GM12878 (cell line): ENCODE measurements around the gene VPS33B. TPM values are rescaled to one million over a fixed set of nuclear protein-coding genes. Genes with fewer than 3 reads are reported as not detected.

Source experiments
- ATAC-seq: fragments of 200-7000 bp; cut with Tn5 transposase; 3 replicates; pipeline ENCODE4 v1.9.1; 2020; ENCODE audit warnings: mild to moderate bottlenecking, moderate library complexity
- BruUV-seq: library from RNA; stranded (reverse); fragments of 400-500 nt; replicated peaks from 2 replicates; lab custom pipeline; 2021; lab: Mats Ljungman, UMichigan
- CTCF ChIA-PET: fragments of 300-600 bp; sonication (Branson Sonifier 250); formaldehyde crosslinking; extraction: SDS; loops from one replicate; lab custom pipeline; 2021; ENCODE audit warnings: inconsistent platforms; lab: Yijun Ruan, JAX
- POLR2A ChIA-PET: fragments of 350-600 bp; formaldehyde crosslinking; extraction: SDS; loops from one replicate; lab custom pipeline; 2021; ENCODE audit warnings: inconsistent platforms; lab: Charles Lee
- RAD21 ChIA-PET: fragments of 300-600 bp; sonication (Branson Sonifier 250); formaldehyde crosslinking; loops from one replicate; lab custom pipeline; 2023; ENCODE audit warnings: antibody characterized with exemption; ENCODE audit not compliant: unreplicated experiment; lab: Charles Lee
- SMC1A ChIA-PET: fragments of 300-600 bp; sonication (Branson Sonifier 250); formaldehyde crosslinking; loops from one replicate; lab custom pipeline; 2023; ENCODE audit not compliant: unreplicated experiment, uncharacterized antibody; lab: Charles Lee
- DNase-seq: peaks from one replicate; pipeline ENCODE4 v3.0.0-alpha.2; 2011; ENCODE audit warnings: low read depth, low spot score
- FAIRE-seq: peaks from 3 replicates; lab custom pipeline; 2011; peaks lifted over from hg19 to GRCh38; lab: Jason Lieb, UNC
- H2AFZ ChIP-seq: 2 replicates; pipeline ENCODE4 v1.6.0; 2011; ENCODE audit warnings: low read depth, low read length, control low read depth; ENCODE audit not compliant: control insufficient read depth
- H3K27ac ChIP-seq: 2 replicates; pipeline ENCODE4 v1.5.1; 2011; ENCODE audit warnings: control low read depth; ENCODE audit not compliant: control insufficient read depth, insufficient read depth
- H3K27me3 ChIP-seq, 2 experiments: replicated peaks in 1 of 2; 2 replicates each; pipeline versions ENCODE4 v1.6.0 to v1.6.1; 2011; ENCODE audit warnings: low read length in 1 of 2; ENCODE audit not compliant: control insufficient read depth in 2 of 2, insufficient read depth in 2 of 2
- H3K36me3 ChIP-seq, 2 experiments: 2 replicates each; pipeline ENCODE4 v1.5.1; 2011; ENCODE audit warnings: low read length in 1 of 2; ENCODE audit not compliant: control insufficient read depth in 2 of 2, insufficient read depth in 2 of 2
- H3K4me1 ChIP-seq: 2 replicates; pipeline ENCODE4 v1.6.1; 2011; ENCODE audit warnings: mild to moderate bottlenecking, low read length, moderate library complexity, mixed read lengths; ENCODE audit not compliant: control insufficient read depth, insufficient read depth
- H3K4me2 ChIP-seq: 2 replicates; pipeline ENCODE4 v1.6.0; 2011; ENCODE audit warnings: control low read depth; ENCODE audit not compliant: control insufficient read depth, insufficient read depth
- H3K4me3 ChIP-seq: fragments of 200-600 bp; sonication (generic); 2 replicates; pipeline ENCODE4 v1.5.1; 2016
- H3K79me2 ChIP-seq: 2 replicates; pipeline ENCODE4 v1.6.0; 2011; ENCODE audit warnings: low read length; ENCODE audit not compliant: control insufficient read depth, insufficient read depth
- H3K9ac ChIP-seq: 2 replicates; pipeline ENCODE4 v1.8.0; 2011; ENCODE audit warnings: low read length, control low read depth, mixed read lengths; ENCODE audit not compliant: control insufficient read depth, insufficient read depth
- H3K9me3 ChIP-seq: replicated peaks from 3 replicates; pipeline ENCODE4 v1.5.1; 2011; ENCODE audit warnings: mild to moderate bottlenecking, low read length; ENCODE audit not compliant: control insufficient read depth, insufficient read depth
- H4K20me1 ChIP-seq: 2 replicates; pipeline ENCODE4 v1.6.0; 2011; ENCODE audit not compliant: control insufficient read depth, insufficient read depth
- IKZF1 ChIP-seq: fragments of 450-650 bp; conservative IDR thresholded peaks from 2 replicates; pipeline ENCODE4 v1.6.1; 2017; ENCODE audit warnings: antibody characterized with exemption, mild to moderate bottlenecking
- RAD21 ChIP-seq: IDR thresholded peaks from 2 replicates; pipeline ENCODE4 v1.6.1; 2011; ENCODE audit warnings: mild to moderate bottlenecking, low read depth, low read length, moderate library complexity; ENCODE audit not compliant: insufficient read depth
- SIX5 ChIP-seq: IDR thresholded peaks from 2 replicates; pipeline ENCODE4 v1.6.1; 2011; ENCODE audit warnings: mild to moderate bottlenecking, low read depth, low read length, moderate library complexity; ENCODE audit not compliant: severe bottlenecking
- SMC3 ChIP-seq: IDR thresholded peaks from 2 replicates; pipeline ENCODE4 v1.6.1; 2011; ENCODE audit warnings: low read length, improper control_type of control experiment, borderline replicate concordance
- SPI1 ChIP-seq: IDR thresholded peaks from 2 replicates; pipeline ENCODE4 v1.6.1; 2011; ENCODE audit warnings: low read depth, mild to moderate bottlenecking, low read length, moderate library complexity, borderline replicate concordance; ENCODE audit not compliant: insufficient read depth
- YY1 ChIP-seq: IDR thresholded peaks from 2 replicates; pipeline ENCODE4 v1.6.1; 2011; ENCODE audit warnings: low read depth, mild to moderate bottlenecking, low read length
- WGBS: methylation state at CpG from one replicate; pipeline ENCODE4 v1.1.6; 2016; ENCODE audit warnings: low lambda C conversion rate; ENCODE audit not compliant: insufficient replicate concordance, insufficient coverage; ENCODE audit errors: missing lambda C conversion rate; 5-methylcytosine and 5-hydroxymethylcytosine counted together
- in situ Hi-C: fragments of 300-500 bp; cut with MboI; formaldehyde crosslinking; loops from 9 replicates; pipeline ENCODE4 v1.14.3; 2018; ENCODE audit warnings: mixed read lengths
- intact Hi-C: fragments of 100-400 bp; cut with micrococcal nuclease; formaldehyde crosslinking; loops from one replicate; pipeline ENCODE4 v1.14.2; 2022; ENCODE audit not compliant: unreplicated experiment
- polyA plus RNA-seq, 11 experiments: library from polyadenylated mRNA; depleted of rRNA in 4 of 11; unstranded in 6 of 11; stranded (reverse) in 5 of 11; fragments of >200 nt; fragmentation: Nextera tagmentation in 4 of 11; fragmentation: Illumina TruSeq in 1 of 11; extraction: Ambion mirVana in 4 of 11; extraction: Trizol in 1 of 11; gene quantifications; 1 replicate in 1 of 11; 2 replicates in 10 of 11; pipeline versions ENCODE4 v1.2.1 to v1.2.3, GENCODE V29; 2011 to 2016; ENCODE audit warnings: inconsistent platforms in 2 of 11, missing spikeins in 2 of 11, low read depth in 1 of 11
- total RNA-seq, 4 experiments: library from RNA; depleted of rRNA in 3 of 4; stranded (reverse); fragments of >200 nt in 3 of 4; fragmentation: Illumina TruSeq in 1 of 4; extraction: Trizol in 1 of 4; gene quantifications; 2 replicates each; pipeline versions ENCODE4 v1.2.1 to v1.2.3, GENCODE V29; 2013 to 2021
- TF ChIP-seq, protein P1 (sequence below), 3 experiments: IDR thresholded peaks in 2 of 3; conservative IDR thresholded peaks in 1 of 3; 2 replicates each; pipeline ENCODE4 v1.5.1; 2011; ENCODE audit warnings: low read depth in 3 of 3, low read length in 3 of 3, mild to moderate bottlenecking in 3 of 3, control low read depth in 2 of 3, moderate library complexity in 2 of 3, inconsistent platforms in 1 of 3, mixed read lengths in 1 of 3; ENCODE audit not compliant: control insufficient read depth in 2 of 3, insufficient read depth in 1 of 3; ENCODE audit errors: extremely low read depth in 1 of 3
- TF ChIP-seq, protein P2 (sequence below): fragments of 150-350 bp; IDR thresholded peaks from 2 replicates; pipeline ENCODE4 v1.6.1; 2014; ENCODE audit warnings: mild to moderate bottlenecking, low read depth, low read length

The VPS33B gene
- total and polyA plus RNA-seq, 10 of the 15 experiments (the other 5 are each of a cell fraction or from before 2014, with no cell fraction given): 11.4 to 21.5 (median 15.2) TPM

- peak; percentile 99 for FAIRE-seq
- POLR2A ChIA-PET: interaction anchor here (0.9 kb wide), 1 partner anchor 61 kb away, joined by 3 read pairs; no protein-coding TSS in a partner anchor
These were observed 33.3 kb upstream of the VPS33B start for GRCh38 chr15:91055548-91056331.

More at GRCh38 chr15:91055548-91056331, 33.3 kb upstream of the VPS33B start:
- no peaks in the 10 kb centered on the region; a peak in 2 of 4 replicates for H3K27me3 ChIP-seq
- H2AFZ ChIP-seq: no peak overlapping the region
- intact Hi-C loops (loop anchor here (1.0 kb wide), 3 partner anchors 87 to 216 kb away; no protein-coding TSS in a partner anchor), in situ Hi-C loops (loop anchor here (5.0 kb wide), 2 partner anchors 167 to 217 kb away; no protein-coding TSS in a partner anchor)
- WGBS: 37% methylated on average over 11 of the region's 11 CpGs
- H3K4me3 ChIP-seq: no peak overlapping the region
- ChIA-PET CTCF (interaction anchor here (0.6 to 9.0 kb wide), 36 partner anchors 8 to 259 kb away, joined by 3 to 111 read pairs (median 4); partner anchors contain the start of gene SV2B), SMC1A (interaction anchor here (0.6 to 4.7 kb wide), 15 partner anchors 11 to 217 kb away, joined by 3 to 51 read pairs (median 5); no protein-coding TSS in a partner anchor), RAD21 (interaction anchor here (0.7 to 3.2 kb wide), 12 partner anchors 85 to 217 kb away, joined by 3 to 36 read pairs (median 5); no protein-coding TSS in a partner anchor)
- no peaks in the 10 kb centered on the region for H3K36me3 ChIP-seq
- no peak overlapping the region for H3K4me2 ChIP-seq
- no peak overlapping the region for H3K27ac ChIP-seq
- DNase-seq (peak; percentile 11), ATAC-seq (peak; percentile 85)
- BruUV-seq: no TSS peak
- peak; percentile 94 for TF ChIP-seq RAD21
- TF ChIP-seq SPI1: peak; percentile 14; the same call in 1 of the 2 replicates
- 0 out of 2 replicates have a peak, but pooled peaks have one; percentile 17 for TF ChIP-seq IKZF1
- TF ChIP-seq YY1: peak; percentile 68; the same call in 1 of the 2 replicates
- no peak for TF ChIP-seq SIX5
- TF ChIP-seq, protein P1, sequence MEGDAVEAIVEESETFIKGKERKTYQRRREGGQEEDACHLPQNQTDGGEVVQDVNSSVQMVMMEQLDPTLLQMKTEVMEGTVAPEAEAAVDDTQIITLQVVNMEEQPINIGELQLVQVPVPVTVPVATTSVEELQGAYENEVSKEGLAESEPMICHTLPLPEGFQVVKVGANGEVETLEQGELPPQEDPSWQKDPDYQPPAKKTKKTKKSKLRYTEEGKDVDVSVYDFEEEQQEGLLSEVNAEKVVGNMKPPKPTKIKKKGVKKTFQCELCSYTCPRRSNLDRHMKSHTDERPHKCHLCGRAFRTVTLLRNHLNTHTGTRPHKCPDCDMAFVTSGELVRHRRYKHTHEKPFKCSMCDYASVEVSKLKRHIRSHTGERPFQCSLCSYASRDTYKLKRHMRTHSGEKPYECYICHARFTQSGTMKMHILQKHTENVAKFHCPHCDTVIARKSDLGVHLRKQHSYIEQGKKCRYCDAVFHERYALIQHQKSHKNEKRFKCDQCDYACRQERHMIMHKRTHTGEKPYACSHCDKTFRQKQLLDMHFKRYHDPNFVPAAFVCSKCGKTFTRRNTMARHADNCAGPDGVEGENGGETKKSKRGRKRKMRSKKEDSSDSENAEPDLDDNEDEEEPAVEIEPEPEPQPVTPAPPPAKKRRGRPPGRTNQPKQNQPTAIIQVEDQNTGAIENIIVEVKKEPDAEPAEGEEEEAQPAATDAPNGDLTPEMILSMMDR (IDR thresholded peaks at IDR 0.05 in 2 of 3, conservative IDR thresholded peaks at IDR 0.05 in 1 of 3; ENCODE audit: control insufficient read depth in 2 of 3, extremely low read depth in 1 of 3, insufficient read depth in 1 of 3, low read depth in 3 of 3, low read length in 3 of 3): peak; percentile 76 to 80 (median 80)
- peak; percentile 94 for TF ChIP-seq SMC3
- TF ChIP-seq, protein P2, sequence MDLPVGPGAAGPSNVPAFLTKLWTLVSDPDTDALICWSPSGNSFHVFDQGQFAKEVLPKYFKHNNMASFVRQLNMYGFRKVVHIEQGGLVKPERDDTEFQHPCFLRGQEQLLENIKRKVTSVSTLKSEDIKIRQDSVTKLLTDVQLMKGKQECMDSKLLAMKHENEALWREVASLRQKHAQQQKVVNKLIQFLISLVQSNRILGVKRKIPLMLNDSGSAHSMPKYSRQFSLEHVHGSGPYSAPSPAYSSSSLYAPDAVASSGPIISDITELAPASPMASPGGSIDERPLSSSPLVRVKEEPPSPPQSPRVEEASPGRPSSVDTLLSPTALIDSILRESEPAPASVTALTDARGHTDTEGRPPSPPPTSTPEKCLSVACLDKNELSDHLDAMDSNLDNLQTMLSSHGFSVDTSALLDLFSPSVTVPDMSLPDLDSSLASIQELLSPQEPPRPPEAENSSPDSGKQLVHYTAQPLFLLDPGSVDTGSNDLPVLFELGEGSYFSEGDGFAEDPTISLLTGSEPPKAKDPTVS: no peak
- no peak overlapping the region for H3K9ac ChIP-seq
- no peaks in the 10 kb centered on the region for H3K79me2 ChIP-seq
- H4K20me1 ChIP-seq: no peaks in the 10 kb centered on the region
- no peaks in the 10 kb centered on the region for H3K4me1 ChIP-seq
- H3K9me3 ChIP-seq: no peaks in the 10 kb centered on the region
